ENCODE results near the gene NCK2. TPM values are rescaled to one million over a fixed set of nuclear protein-coding genes. Genes with fewer than 3 reads are reported as not detected.

The NCK2 gene
- total and polyA plus RNA-seq, 9 of the 15 experiments (the other 6 are each of a cell fraction or from before 2014, with no cell fraction given): 0.90 to 27.9 (median 15.9) TPM

DNA sequence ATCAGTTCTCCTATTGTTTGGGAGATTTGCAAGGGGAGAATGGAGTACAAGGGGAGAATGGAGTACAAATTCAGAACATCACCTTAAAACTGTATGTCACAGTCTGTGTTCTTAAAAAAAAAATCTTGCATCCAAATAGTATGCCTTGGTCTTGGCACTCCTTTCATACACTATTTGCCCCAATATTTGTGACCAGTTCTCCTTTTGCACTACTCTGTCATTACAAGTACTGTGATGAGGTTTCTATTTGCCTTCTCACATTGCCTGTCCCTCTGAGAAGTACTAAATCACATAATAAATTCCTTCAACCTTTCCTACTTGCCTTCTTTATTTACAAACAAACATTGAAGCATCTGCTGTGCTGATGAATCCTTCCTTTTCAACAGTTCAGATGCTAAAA is 36.0 kb upstream of the NCK2 start (continued):
- TF ChIP-seq, protein P1, sequence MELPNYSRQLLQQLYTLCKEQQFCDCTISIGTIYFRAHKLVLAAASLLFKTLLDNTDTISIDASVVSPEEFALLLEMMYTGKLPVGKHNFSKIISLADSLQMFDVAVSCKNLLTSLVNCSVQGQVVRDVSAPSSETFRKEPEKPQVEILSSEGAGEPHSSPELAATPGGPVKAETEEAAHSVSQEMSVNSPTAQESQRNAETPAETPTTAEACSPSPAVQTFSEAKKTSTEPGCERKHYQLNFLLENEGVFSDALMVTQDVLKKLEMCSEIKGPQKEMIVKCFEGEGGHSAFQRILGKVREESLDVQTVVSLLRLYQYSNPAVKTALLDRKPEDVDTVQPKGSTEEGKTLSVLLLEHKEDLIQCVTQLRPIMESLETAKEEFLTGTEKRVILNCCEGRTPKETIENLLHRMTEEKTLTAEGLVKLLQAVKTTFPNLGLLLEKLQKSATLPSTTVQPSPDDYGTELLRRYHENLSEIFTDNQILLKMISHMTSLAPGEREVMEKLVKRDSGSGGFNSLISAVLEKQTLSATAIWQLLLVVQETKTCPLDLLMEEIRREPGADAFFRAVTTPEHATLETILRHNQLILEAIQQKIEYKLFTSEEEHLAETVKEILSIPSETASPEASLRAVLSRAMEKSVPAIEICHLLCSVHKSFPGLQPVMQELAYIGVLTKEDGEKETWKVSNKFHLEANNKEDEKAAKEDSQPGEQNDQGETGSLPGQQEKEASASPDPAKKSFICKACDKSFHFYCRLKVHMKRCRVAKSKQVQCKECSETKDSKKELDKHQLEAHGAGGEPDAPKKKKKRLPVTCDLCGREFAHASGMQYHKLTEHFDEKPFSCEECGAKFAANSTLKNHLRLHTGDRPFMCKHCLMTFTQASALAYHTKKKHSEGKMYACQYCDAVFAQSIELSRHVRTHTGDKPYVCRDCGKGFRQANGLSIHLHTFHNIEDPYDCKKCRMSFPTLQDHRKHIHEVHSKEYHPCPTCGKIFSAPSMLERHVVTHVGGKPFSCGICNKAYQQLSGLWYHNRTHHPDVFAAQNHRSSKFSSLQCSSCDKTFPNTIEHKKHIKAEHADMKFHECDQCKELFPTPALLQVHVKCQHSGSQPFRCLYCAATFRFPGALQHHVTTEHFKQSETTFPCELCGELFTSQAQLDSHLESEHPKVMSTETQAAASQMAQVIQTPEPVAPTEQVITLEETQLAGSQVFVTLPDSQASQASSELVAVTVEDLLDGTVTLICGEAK (IDR thresholded peaks at IDR 0.05): no peak
- TF ChIP-seq, protein P1 (CRISPR knock-in tag; IDR thresholded peaks at IDR 0.05): no peak
- no peak for TF ChIP-seq ZNF274 (IDR thresholded peaks at IDR 0.05; ENCODE audit: borderline replicate concordance, low read depth, low read length)
- TF ChIP-seq, protein P2, sequence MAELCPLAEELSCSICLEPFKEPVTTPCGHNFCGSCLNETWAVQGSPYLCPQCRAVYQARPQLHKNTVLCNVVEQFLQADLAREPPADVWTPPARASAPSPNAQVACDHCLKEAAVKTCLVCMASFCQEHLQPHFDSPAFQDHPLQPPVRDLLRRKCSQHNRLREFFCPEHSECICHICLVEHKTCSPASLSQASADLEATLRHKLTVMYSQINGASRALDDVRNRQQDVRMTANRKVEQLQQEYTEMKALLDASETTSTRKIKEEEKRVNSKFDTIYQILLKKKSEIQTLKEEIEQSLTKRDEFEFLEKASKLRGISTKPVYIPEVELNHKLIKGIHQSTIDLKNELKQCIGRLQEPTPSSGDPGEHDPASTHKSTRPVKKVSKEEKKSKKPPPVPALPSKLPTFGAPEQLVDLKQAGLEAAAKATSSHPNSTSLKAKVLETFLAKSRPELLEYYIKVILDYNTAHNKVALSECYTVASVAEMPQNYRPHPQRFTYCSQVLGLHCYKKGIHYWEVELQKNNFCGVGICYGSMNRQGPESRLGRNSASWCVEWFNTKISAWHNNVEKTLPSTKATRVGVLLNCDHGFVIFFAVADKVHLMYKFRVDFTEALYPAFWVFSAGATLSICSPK (IDR thresholded peaks at IDR 0.05; ENCODE audit: borderline replicate concordance): no peak
- TF ChIP-seq CBFA2T3 (IDR thresholded peaks at IDR 0.05): no peak
- TF ChIP-seq ARID1B (IDR thresholded peaks at IDR 0.05): no peak
- TF ChIP-seq KDM1A (IDR thresholded peaks at IDR 0.05): no peak
- no peak for TF ChIP-seq ZNF174 (CRISPR knock-in tag; IDR thresholded peaks at IDR 0.05)
- no peak for TF ChIP-seq FOSL1 (tag; conservative IDR thresholded peaks at IDR 0.05)
- no peak for TF ChIP-seq CCNT2 (IDR thresholded peaks at IDR 0.05; ENCODE audit: borderline replicate concordance, extremely low read depth, insufficient read length, low read depth, low read length)
- TF ChIP-seq ZC3H11A (IDR thresholded peaks at IDR 0.05; ENCODE audit: low read depth, low read length): no peak

Measured in K562 (cell line).